HepG2 (cell line): ENCODE measurements around the gene CCDC154. TPM values are rescaled to one million over a fixed set of nuclear protein-coding genes. Genes with fewer than 3 reads are reported as not detected.

Experiments
- ATAC-seq: fragments of 200-7000 bp; cut with Tn5 transposase; 3 replicates; pipeline ENCODE4 v1.9.1; 2020; ENCODE audit warnings: mild to moderate bottlenecking, moderate library complexity
- BruUV-seq: library from RNA; stranded (reverse); fragments of 400-500 nt; replicated peaks from 2 replicates; lab custom pipeline; 2021; lab: Mats Ljungman, UMichigan
- CTCF ChIA-PET: fragments of 300-600 bp; formaldehyde crosslinking; extraction: SDS; loops from one replicate; lab custom pipeline; 2021; ENCODE audit warnings: low total read pairs, inconsistent platforms, low intra/inter-chr PET ratio; lab: Yijun Ruan, JAX
- POLR2A ChIA-PET: fragments of 350-600 bp; sonication (Branson Sonifier 250); formaldehyde crosslinking; loops from one replicate; lab custom pipeline; 2020; ENCODE audit warnings: antibody characterized with exemption, inconsistent platforms; lab: Yijun Ruan, JAX
- DNase-seq: peaks from one replicate; pipeline ENCODE4 v3.0.0-alpha.2; 2015; ENCODE audit warnings: low spot score
- FAIRE-seq: peaks from 3 replicates; lab custom pipeline; 2011; peaks lifted over from hg19 to GRCh38; lab: Jason Lieb, UNC
- H2AFZ ChIP-seq: one replicate; pipeline ENCODE4 v1.6.1; 2011; ENCODE audit warnings: low read length, inconsistent platforms
- H3K27ac ChIP-seq: fragments of 300-600 bp; 3 replicates; pipeline ENCODE4 v1.8.0; 2011; ENCODE audit warnings: mixed run types, mild to moderate bottlenecking, mixed read lengths, low read length, inconsistent platforms; ENCODE audit not compliant: insufficient read depth; ENCODE audit errors: extremely low read length
- H3K27me3 ChIP-seq, 2 experiments: fragments of 200-600 bp in 1 of 2; 2 replicates in 1 of 2; 3 replicates in 1 of 2; pipeline versions ENCODE4 v1.6.0 to v1.8.0; 2011; ENCODE audit warnings: low read length in 2 of 2, mild to moderate bottlenecking in 2 of 2, moderate library complexity in 2 of 2, inconsistent platforms in 1 of 2; ENCODE audit not compliant: insufficient read depth in 2 of 2, control insufficient read depth in 1 of 2
- H3K36me3 ChIP-seq, 2 experiments: fragments of 200-600 bp in 1 of 2; replicated peaks in 1 of 2; 2 replicates in 1 of 2; 3 replicates in 1 of 2; pipeline versions ENCODE4 v1.5.1 to v1.8.0; 2011; ENCODE audit warnings: low read length in 2 of 2, inconsistent platforms in 1 of 2; ENCODE audit not compliant: insufficient read depth in 2 of 2, control insufficient read depth in 1 of 2
- H3K4me1 ChIP-seq: 2 replicates; pipeline ENCODE4 v1.5.1; 2012; ENCODE audit warnings: low read length, inconsistent platforms; ENCODE audit not compliant: insufficient read depth
- H3K4me2 ChIP-seq: 2 replicates; pipeline ENCODE4 v1.6.0; 2011; ENCODE audit warnings: low read depth, low read length, inconsistent platforms
- H3K4me3 ChIP-seq, 3 experiments: fragments of 200-600 bp in 1 of 3; sonication (generic), shearing (Covaris generic) in 1 of 3; replicated peaks in 1 of 3; 2 replicates each; pipeline ENCODE4 v1.5.1; 2011 to 2016; ENCODE audit warnings: low read length in 3 of 3, inconsistent platforms in 2 of 3, low read depth in 2 of 3, mild to moderate bottlenecking in 2 of 3, control low read depth in 1 of 3, mixed read lengths in 1 of 3; ENCODE audit not compliant: insufficient read depth in 1 of 3
- H3K79me2 ChIP-seq: one replicate; pipeline ENCODE4 v1.6.1; 2011; ENCODE audit warnings: low read length, inconsistent platforms; ENCODE audit not compliant: insufficient read depth
- H3K9ac ChIP-seq: 2 replicates; pipeline ENCODE4 v1.6.0; 2011; ENCODE audit warnings: mild to moderate bottlenecking, low read depth, low read length, inconsistent platforms; ENCODE audit not compliant: insufficient read depth
- H3K9me3 ChIP-seq: 2 replicates; pipeline ENCODE4 v1.5.1; 2012; ENCODE audit warnings: mild to moderate bottlenecking, low read length
- H4K20me1 ChIP-seq: 2 replicates; pipeline ENCODE4 v1.6.0; 2011; ENCODE audit warnings: inconsistent platforms, mild to moderate bottlenecking, low read length, moderate library complexity; ENCODE audit not compliant: insufficient read depth
- ERF ChIP-seq: IDR thresholded peaks from 2 replicates; pipeline ENCODE4 v1.6.1; 2018; ENCODE audit warnings: missing biosample characterization, missing genetic modification reagents
- IKZF4 ChIP-seq: sonication (generic); formaldehyde crosslinking; IDR thresholded peaks from 2 replicates; pipeline ENCODE4 v1.5.1; 2020; ENCODE audit warnings: borderline replicate concordance, mild to moderate bottlenecking, low read depth, missing genetic modification reagents; ENCODE audit errors: not compliant biosample characterization
- PHB2 ChIP-seq: fragments of 450-650 bp; IDR thresholded peaks from 2 replicates; pipeline ENCODE4 v1.6.1; 2018; ENCODE audit not compliant: partially characterized antibody
- RNF2 ChIP-seq: fragments of 450-650 bp; conservative IDR thresholded peaks from 2 replicates; pipeline ENCODE4 v1.6.1; 2016; ENCODE audit warnings: low read depth
- SKIL ChIP-seq: sonication (generic); formaldehyde crosslinking; IDR thresholded peaks from 2 replicates; pipeline ENCODE4 v1.8.0; 2022; ENCODE audit warnings: missing genetic modification reagents, mild to moderate bottlenecking, moderate library complexity, borderline replicate concordance
- ZNF558 ChIP-seq: sonication (generic); formaldehyde crosslinking; IDR thresholded peaks from 2 replicates; pipeline ENCODE4 v1.9.0; 2022; ENCODE audit warnings: mild to moderate bottlenecking, missing genetic modification reagents, borderline replicate concordance
- ZNF672 ChIP-seq: sonication (generic); formaldehyde crosslinking; IDR thresholded peaks from 2 replicates; pipeline ENCODE4 v1.8.1; 2022; ENCODE audit warnings: missing genetic modification reagents
- WGBS: methylation state at CpG from one replicate; pipeline ENCODE4 v1.1.6; 2017; ENCODE audit warnings: low lambda C conversion rate; 5-methylcytosine and 5-hydroxymethylcytosine counted together
- in situ Hi-C: cut with HindIII; loops from 2 replicates; pipeline ENCODE4 v1.10.0; 2017; ENCODE audit warnings: low pct_unique_long_range_greater_than_20kb; ENCODE audit not compliant: extremely low pct_ligation_motif_present
- intact Hi-C: fragments of 100-400 bp; cut with micrococcal nuclease; formaldehyde crosslinking; loops from one replicate; pipeline ENCODE4 v1.10.0; 2022; ENCODE audit not compliant: unreplicated experiment
- polyA plus RNA-seq, 8 experiments: library from polyadenylated mRNA; depleted of rRNA in 3 of 8; stranded (reverse) in 7 of 8; unstranded in 1 of 8; fragments of >200 nt; fragmentation: Illumina TruSeq in 4 of 8; extraction: Trizol in 4 of 8; gene quantifications; 2 replicates each; pipeline versions ENCODE4 v1.2.1 to v1.2.3, GENCODE V29; 2011 to 2016; ENCODE audit warnings: low read depth in 4 of 8, missing spikeins in 1 of 8, mixed read lengths in 1 of 8; ENCODE audit not compliant: insufficient read depth in 1 of 8
- total RNA-seq, 5 experiments: library from RNA; depleted of rRNA; stranded (reverse); fragments of >200 nt; fragmentation: Illumina TruSeq; extraction: Trizol; gene quantifications; 2 replicates each; pipeline ENCODE4 v1.2.3, GENCODE V29; 2016; ENCODE audit warnings: low read depth in 1 of 5
- TF ChIP-seq, protein P1 (sequence below): IDR thresholded peaks from 2 replicates; pipeline ENCODE4 v1.6.1; 2016; ENCODE audit warnings: low read depth, missing genetic modification reagents, missing compliant biosample characterization

Gene CCDC154
- total and polyA plus RNA-seq, 2 of the 13 experiments (the other 11 are each of a cell fraction or from before 2014, with no cell fraction given) = 0.92 to 1.5 TPM

DNA sequence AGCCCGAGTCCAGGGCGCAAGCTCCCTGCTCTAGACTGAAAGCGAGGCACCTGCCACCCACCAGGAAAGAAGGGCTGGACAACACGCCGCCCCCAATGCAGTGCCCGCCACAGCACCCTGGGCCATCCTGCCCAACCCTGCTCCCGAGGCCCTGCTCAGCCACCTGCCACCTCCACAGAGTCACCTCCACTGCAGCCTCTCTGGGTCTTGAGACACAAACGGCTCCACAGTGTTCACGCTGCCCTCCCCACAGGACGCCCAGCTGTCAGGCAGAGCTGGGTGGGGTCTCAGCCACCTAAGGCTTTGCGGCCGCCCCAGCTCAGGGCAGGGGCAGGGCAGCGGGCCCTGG, 21.2 kb upstream of the CCDC154 start (continued):
- TF ChIP-seq ZNF558 (CRISPR knock-in tag) (no peak), IKZF4 (CRISPR knock-in tag) (no peak)

DNA sequence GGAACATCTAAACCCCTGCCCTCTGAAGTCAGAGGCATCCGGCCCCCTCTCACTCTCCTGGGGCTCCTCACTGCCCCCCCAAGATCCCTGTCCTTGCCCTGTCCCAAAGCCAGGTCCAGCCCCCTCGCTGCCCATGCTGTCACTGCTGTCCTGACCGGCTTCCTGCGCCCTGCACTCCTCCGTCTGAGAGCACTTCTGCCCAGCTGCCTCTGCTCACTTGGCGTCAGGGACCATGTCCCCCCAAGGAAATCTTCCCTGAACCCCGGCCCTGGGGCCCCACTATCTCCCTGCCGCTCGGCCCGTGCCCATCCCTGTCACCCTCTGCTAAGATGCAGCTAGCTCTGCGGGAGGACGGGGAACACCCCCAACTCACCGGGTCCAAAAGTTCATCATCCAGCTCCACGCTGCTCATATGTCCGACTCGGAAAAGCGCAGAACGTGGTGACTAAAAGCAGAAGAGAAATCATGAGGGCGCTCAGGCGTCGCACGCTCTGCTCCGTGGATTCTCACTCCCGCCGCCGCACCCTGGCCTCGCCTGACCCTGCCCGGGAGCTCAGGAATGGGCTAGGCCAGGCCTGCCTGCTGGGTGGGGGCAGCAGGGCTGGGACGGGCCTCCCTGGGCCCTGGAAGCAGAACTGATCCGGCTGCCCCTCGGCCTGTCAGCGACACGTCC, 20.7 kb upstream of the CCDC154 start:
- in situ Hi-C loops = no loop called here
- no peak overlapping the region for H3K4me2 ChIP-seq
- H3K27ac ChIP-seq = no peak overlapping the region
- H3K36me3 ChIP-seq = peaks cover 8 to 10% of the 10 kb centered on the region in 2 experiments; a peak in 3 of 5 replicates
- H3K79me2 ChIP-seq = peaks cover 12% of the 10 kb centered on the region
- ChIA-PET CTCF (no interaction called here), POLR2A (no interaction called here)
- no peak for ATAC-seq
- H3K4me3 ChIP-seq = no peak overlapping the region
- intact Hi-C loops = no loop called here
- H3K9me3 ChIP-seq = no peaks in the 10 kb centered on the region
- no peak for FAIRE-seq
- BruUV-seq = no TSS peak
- H4K20me1 ChIP-seq = no peaks in the 10 kb centered on the region
- H3K9ac ChIP-seq = no peak overlapping the region
- DNase-seq = no peak
- 97% methylated on average over 31 of the region's 33 CpGs for WGBS
- no peak overlapping the region for H2AFZ ChIP-seq
- 0 out of 2 replicates have a peak, but pooled peaks cover under 1% of the 10 kb centered on the region for H3K4me1 ChIP-seq
- H3K27me3 ChIP-seq = no peaks in the 10 kb centered on the region
- TF ChIP-seq RNF2 (no peak), SKIL (CRISPR knock-in tag) (no peak), ERF (CRISPR knock-in tag) (no peak), ZNF672 (CRISPR knock-in tag) (no peak), PHB2 (no peak)
- TF ChIP-seq, protein P1, sequence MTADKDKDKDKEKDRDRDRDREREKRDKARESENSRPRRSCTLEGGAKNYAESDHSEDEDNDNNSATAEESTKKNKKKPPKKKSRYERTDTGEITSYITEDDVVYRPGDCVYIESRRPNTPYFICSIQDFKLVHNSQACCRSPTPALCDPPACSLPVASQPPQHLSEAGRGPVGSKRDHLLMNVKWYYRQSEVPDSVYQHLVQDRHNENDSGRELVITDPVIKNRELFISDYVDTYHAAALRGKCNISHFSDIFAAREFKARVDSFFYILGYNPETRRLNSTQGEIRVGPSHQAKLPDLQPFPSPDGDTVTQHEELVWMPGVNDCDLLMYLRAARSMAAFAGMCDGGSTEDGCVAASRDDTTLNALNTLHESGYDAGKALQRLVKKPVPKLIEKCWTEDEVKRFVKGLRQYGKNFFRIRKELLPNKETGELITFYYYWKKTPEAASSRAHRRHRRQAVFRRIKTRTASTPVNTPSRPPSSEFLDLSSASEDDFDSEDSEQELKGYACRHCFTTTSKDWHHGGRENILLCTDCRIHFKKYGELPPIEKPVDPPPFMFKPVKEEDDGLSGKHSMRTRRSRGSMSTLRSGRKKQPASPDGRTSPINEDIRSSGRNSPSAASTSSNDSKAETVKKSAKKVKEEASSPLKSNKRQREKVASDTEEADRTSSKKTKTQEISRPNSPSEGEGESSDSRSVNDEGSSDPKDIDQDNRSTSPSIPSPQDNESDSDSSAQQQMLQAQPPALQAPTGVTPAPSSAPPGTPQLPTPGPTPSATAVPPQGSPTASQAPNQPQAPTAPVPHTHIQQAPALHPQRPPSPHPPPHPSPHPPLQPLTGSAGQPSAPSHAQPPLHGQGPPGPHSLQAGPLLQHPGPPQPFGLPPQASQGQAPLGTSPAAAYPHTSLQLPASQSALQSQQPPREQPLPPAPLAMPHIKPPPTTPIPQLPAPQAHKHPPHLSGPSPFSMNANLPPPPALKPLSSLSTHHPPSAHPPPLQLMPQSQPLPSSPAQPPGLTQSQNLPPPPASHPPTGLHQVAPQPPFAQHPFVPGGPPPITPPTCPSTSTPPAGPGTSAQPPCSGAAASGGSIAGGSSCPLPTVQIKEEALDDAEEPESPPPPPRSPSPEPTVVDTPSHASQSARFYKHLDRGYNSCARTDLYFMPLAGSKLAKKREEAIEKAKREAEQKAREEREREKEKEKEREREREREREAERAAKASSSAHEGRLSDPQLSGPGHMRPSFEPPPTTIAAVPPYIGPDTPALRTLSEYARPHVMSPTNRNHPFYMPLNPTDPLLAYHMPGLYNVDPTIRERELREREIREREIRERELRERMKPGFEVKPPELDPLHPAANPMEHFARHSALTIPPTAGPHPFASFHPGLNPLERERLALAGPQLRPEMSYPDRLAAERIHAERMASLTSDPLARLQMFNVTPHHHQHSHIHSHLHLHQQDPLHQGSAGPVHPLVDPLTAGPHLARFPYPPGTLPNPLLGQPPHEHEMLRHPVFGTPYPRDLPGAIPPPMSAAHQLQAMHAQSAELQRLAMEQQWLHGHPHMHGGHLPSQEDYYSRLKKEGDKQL (CRISPR knock-in tag) = no peak
